Globus pallidus (tissue), 1 donor: ENCODE measurements around the gene D2HGDH.
"Not testable (repeated sequence)": the region's sequence is repeated elsewhere in the genome, so short reads cannot be mapped to it uniquely, and the experiment has no call there.

Experiments used
- DNase-seq: peaks from one replicate; pipeline ENCODE4 v3.0.0-alpha.2; 2015; ENCODE audit warnings: low spot score

Gene D2HGDH

DNA sequence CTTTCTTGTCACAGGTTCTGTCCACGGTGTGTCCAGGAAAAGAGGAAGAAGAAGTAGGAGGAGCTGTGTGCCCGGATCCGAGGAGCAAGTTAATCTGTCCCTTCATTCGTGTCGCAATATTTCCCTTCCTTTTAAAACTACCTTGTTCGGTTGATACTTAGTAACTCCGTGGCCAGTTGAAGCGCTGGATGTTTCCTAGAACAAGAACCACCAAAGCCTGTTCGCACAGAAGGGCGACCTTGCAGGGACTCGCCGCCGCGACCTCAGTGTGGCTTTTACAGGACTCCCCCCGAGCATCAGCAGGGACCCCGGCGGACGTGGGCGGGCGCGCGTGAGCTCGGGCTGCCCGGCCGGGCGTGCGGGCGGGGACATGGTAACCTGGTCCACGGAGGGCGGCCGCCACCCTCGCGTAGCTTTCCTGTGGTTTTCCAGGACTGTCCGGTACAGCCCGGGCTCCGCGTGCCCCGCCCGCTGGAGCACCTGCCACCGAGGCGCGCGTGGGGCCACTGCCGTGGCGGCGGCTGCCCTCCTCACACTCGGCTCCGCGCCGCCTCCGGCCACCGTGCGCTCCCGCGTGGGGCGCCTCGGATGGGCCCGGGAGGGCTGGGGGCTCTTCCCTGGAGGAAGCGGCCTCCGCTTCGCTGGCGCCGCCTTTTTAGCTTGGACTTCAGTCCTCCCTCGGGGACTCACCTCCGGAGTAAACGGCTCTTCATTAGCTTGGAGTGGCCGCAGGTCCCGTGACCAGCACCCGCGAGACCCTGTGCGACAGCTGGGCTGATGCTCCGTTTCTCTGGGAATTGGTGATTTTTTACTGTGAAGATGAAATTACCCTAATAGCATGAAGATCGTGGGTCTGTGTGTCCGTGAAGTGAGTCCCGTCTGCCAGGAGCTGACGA lies 9.2 kb upstream of the D2HGDH start:
- no peak for DNase-seq

DNA sequence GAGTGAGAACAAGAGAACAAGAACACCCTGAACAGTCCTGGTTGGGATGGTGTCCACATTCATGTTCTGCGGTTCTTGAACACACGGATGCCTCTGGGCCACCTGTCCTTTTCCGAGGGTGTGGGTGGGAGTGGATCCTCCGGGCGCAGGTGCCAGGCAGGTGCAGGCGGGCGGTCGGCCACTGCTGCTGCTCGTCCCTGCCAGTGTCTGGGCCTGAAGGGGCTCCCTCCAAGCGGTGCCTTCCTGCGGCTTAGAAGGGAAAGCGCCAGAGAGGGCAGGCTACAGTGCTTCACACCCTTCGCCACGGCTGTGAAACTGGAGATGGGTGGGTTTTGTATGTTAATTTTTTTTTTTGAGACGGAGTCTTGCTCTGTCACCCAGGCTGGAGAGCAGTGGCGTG lies 8.0 kb upstream of the D2HGDH start:
- DNase-seq: no peak

DNA sequence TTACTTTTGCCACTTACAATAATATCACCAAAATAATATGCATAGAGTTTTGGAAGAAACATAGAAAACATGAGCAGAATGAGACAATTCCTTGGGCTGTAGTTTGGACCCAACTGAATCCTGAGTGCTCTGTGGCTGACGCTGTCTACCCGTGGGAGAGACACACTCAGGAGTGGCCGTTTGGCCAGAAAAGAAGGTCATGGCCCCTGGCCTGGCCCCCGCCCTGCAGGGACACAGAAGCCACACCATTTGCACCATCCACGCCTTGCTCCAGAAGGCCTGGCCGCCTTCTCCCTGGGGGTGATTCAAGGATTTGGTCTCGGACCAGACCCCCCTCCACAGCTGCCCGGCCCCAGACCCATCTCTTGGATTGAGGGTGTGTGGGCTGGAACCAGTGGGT lies 6.4 kb upstream of the D2HGDH start:
- no peak for DNase-seq

GRCh38 chr2:241728627-241729026 lies 5.8 kb upstream of the D2HGDH start:
- DNase-seq: peak; percentile 79

- DNase-seq: no peak
Observed at GRCh38 chr2:241729868-241730267, 4.6 kb upstream of the D2HGDH start.

DNA sequence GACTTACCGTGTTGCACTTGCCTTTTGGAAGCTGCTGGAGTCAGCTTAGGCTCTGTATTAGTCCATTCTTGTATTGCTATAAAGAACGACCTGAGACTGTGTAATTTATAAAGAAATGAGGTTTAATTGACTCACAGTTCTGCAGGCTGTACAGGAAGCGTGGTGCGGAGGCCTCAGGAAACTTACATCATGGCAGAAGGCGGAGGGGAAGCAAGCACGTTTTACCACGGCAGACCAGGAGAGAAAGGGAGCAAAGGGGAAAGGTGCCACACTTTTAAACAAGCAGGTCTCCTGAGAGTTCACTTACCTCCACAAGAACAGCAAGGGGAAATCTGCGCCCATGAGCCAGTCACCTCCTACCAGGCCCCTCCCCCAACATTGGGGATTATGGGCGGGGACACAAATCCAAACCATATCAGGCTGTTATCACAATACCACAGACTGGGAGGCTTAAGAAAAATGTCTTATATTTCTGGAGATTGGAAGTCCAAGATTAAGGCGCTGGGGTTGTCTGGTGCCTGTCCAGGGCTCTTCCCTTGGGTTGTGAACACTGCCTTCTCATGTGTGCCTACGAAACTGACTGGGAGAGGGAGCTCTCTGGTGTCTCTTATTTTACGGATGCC lies 3.6 kb upstream of the D2HGDH start:
- no peak for DNase-seq

DNA sequence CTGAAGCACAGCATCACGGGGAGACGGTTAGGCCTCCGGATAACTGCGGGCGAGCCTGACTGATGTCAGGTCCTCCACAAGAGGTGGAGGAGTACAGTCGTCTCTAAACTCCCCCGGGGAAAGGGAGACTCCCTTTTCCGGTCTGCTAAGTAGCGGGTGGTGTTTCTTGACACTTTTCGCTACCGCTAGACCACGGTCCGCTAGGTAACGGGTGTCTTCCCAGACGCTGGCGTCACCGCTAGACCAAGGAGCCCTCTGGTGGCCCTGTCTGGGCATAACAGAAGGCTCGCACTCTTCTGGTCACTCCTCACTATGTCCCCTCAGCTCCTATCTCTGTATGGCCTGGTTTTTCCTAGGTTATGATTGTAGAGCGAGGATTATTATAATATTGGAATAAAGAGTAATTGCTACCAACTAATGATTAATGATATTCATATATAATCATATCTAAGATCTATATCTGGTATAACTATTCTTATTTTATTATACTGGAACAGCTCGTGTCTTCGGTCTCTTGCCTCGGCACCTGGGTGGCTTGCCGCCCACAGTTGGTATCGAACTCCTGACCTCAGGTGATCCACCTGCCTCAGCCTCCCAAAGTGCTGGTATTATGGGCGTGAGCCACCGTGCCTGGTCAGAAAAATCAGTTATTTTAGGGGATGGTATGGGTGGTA lies 1.8 kb upstream of the D2HGDH start:
- DNase-seq: peak; percentile 22

- no peak for DNase-seq
Observed at GRCh38 chr2:241733391-241734207, 831 bp upstream of the D2HGDH start.

- DNase-seq: no peak
Observed at GRCh38 chr2:241734208-241734466, 293 bp upstream of the D2HGDH start.

- no peak for DNase-seq
Observed at GRCh38 chr2:241736111-241736510, 1.7 kb downstream of the D2HGDH start.

GRCh38 chr2:241738040-241738686 lies 3.7 kb downstream of the D2HGDH start:
- no peak for DNase-seq

- DNase-seq: no peak
Observed at GRCh38 chr2:241739177-241739576, 4.7 kb downstream of the D2HGDH start.

DNA sequence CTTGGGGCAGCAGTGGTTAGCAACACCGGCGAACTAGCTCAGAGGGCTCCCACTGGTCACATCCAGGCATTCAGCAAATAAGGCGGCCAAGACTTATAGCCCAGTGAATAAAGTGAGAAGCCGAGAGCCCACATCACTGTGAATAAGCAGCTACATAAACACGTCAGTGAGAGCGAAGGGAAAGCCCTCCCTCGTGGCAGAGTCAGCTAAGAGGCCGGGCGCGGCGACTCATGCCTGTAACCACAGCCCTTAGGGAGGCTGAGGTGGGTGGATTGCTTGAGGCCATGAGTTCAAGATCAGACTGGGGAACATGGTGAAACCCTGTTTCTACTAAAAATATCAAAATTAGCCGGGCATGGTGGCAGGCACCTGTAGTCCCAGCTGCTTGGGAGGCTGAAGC lies 5.2 kb downstream of the D2HGDH start:
- DNase-seq: no peak

- no peak for DNase-seq
Observed at GRCh38 chr2:241741016-241741415, 6.6 kb downstream of the D2HGDH start.

- no peak for DNase-seq
Observed at GRCh38 chr2:241742320-241742939, 8.0 kb downstream of the D2HGDH start.

GRCh38 chr2:241743008-241743407 lies 8.6 kb downstream of the D2HGDH start:
- DNase-seq: not testable (repeated sequence)

- no peak for DNase-seq
Observed at GRCh38 chr2:241743620-241744019, 9.2 kb downstream of the D2HGDH start.

- DNase-seq: no peak
Observed at GRCh38 chr2:241744028-241744754, 9.8 kb downstream of the D2HGDH start.

- no peak for DNase-seq
Observed at GRCh38 chr2:241745276-241745675, 10.8 kb downstream of the D2HGDH start.

- no peak for DNase-seq
Observed at GRCh38 chr2:241746084-241746483, 11.7 kb downstream of the D2HGDH start.
